ENCODE measurements around the gene ZNF524.
A peak's percentile ranks its signal among the peaks of the same experiment; 100 is the strongest.
"Not testable (repeated sequence)": the region's sequence is repeated elsewhere in the genome, so short reads cannot be mapped to it uniquely, and the experiment has no call there.

Gene ZNF524

DNA sequence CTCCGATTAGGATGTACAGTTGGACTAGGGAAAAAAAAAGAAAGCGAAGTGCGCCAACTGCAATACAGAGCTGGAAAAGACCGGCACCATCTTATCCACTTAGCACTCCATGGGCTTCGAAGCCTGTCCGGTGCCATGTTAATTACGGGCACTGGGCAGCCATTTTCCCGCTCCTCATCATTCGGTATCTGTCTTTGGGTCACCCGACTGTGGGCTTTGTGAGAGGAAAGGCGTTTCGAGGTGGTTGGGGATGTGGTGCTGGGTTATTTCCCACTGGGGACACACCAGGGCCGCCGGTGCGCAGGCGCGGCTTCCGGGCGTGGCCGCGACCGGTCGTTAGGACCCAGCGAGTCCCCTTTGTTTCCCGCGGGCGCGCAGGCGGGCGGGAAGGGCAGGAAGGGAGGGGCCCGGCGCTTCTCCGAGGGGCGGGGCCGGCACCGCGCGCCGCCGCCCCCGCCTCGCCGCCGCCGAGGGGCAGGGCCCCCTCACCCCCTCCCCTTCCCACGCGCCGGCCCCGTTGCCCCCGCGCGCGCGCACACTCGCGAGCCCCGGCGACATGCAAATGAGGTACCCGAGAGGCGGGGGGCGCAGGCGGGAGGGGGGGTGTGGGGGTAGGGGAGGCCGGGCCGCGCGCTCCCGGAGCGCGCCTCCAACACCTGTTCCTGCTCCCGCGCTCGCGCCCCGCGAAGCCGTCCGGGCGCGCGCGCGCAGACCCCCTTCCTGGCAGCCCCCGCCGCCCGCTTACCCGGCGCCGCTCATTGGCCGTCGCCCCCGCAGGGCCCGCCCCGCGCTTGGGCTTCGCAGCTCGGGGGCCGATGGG, at the start of gene ZNF524:
TSS of gene ZNF524 (plus strand) at position 447 of the 820 bp plus-strand sequence. CDS start 1,825 bp downstream, outside the sequence.
- DNase-seq, result peak; percentile 90

GRCh38 chr19:55550321-55550650, 49.8 kb upstream of the ZNF524 start:
- DNase-seq, result no peak

DNA sequence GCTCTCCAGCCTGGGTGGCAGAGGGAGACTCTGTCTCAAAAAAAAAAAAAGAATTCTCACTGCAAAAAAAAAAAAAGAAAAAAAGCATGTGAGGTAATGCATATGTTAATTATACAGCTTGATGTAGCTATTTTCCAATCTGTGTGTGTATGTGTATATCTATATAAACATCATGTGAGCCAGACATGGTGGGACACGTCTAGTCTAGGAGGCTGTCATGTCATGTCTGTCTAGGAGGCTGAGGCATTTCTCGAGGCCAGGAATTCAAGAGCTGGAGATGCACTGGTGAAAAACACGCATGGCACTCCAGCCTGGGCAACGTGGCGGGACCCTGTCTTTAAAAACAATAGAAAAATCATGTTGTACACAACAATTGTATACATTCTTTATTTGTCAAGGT, 47.9 kb upstream of the ZNF524 start:
- DNase-seq, result no peak

- no peak for DNase-seq
Observed at GRCh38 chr19:55552620-55553019, 47.5 kb upstream of the ZNF524 start.

DNA sequence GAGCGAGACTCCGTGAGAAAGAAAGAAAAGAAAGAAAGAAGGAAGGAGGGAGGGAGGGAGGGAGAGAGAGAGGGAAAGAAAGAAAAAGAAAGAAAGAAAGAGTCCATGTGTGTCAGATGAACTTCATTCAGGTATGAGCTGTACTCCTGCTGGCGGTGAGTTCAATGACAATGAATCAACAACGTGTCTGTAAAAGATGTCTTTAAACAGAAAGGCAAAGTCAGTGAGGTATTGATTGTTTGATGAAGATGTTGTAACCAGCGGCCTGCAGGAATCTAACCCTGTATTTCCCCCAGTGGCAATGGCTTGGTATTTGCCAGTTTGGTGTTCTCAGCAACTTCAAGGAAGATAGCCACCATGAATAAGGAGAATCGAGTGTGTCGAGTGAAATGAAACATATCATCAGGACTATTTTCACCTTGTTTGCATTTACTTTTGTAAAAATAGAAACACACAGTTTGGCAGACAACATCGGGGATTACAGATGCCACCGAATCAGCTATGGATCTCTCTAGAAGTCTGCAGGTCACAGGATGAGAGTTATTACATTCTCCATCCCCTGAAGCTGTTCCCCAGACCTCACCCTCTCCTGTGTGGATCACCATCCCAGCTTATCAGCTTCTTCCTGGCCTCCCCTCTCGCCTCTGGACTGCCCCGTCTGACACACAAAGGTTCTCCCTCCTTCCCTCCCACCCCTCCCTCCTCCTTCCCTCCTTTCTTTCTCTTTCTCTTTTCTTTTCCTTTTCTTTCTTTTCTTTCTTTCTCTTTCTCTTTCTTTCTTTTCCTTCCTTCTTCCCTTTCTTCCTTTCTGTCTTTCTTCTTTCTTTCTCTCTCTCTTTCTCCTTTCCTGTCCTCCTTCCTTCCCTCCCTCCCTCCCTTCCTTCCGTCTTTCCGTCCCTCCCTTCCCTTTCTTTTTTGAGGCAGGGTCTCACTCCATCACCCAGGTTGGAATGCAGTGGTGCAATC, 46.6 kb upstream of the ZNF524 start:
- DNase-seq, result no peak

- no peak for DNase-seq
Observed at GRCh38 chr19:55554302-55554701, 45.8 kb upstream of the ZNF524 start.

- no peak for DNase-seq
Observed at GRCh38 chr19:55554741-55555152, 45.3 kb upstream of the ZNF524 start.

DNA sequence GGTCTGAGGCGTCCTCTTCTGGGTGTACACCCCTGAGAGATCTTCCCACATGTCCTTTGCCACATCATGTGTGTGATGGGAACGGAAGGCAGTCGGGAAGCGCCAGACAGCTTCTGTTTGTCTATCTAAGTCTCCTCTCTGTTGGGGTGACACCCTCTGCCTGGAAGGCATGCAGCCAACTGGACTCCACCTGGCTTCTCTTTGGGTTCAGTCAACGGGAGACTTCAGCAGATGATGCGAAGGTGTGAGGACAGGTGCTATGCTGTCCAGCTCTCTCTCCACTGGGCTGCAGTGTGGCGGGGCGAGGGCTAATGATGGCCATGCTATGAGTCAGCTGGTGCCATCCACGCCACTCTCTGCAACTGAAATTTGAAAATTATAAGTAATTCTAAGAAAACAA, 40.4 kb upstream of the ZNF524 start:
- DNase-seq, result no peak

- no peak for DNase-seq
Observed at GRCh38 chr19:55563261-55563690, 36.8 kb upstream of the ZNF524 start.

DNA sequence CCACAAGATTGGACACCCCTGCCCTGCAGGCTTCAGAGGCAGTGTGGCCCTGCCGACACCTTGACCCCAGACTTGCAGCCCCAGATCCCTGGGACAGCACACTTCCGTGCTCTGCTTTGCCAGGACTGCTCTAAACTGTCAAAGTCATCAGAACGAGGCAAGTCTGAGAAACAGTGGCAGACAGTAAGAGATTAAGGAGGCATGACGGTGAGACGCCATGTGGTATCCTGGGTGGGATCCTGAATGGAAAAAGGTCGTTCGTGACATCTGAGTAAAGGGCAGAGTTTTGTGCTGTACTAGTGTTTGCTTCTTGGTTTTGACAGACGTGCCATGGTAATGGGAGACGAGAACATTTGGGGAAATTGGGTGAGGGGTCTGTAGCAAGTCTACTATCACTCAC, 33.3 kb upstream of the ZNF524 start:
- DNase-seq, result no peak

GRCh38 chr19:55567708-55568328, 32.3 kb upstream of the ZNF524 start:
- no peak for DNase-seq

- DNase-seq, result not testable (repeated sequence)
Observed at GRCh38 chr19:55569477-55569876, 30.6 kb upstream of the ZNF524 start.

DNA sequence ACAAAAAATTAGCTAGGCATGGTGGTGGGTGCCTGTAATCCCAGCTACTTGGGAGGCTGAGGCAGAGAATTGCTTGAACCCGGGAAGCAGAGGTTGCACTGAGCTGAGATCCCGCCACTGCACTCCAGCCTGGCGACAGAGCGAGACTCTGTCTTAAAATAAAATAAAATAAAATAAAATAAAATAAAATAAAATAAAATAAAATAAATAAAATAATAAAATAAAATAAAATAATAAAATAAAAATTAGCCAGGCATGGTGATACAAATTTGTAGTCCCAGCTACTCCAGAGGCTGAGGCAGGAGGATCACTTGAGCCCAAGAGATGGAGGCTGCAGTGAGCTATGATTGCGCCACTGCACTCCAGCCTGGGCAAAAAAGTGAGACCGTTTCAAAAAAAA, 26.2 kb upstream of the ZNF524 start:
- DNase-seq, result not testable (repeated sequence)

- DNase-seq, result no peak
Observed at GRCh38 chr19:55576746-55577145, 23.3 kb upstream of the ZNF524 start.

- DNase-seq, result no peak
Observed at GRCh38 chr19:55578031-55578760, 21.9 kb upstream of the ZNF524 start.

- DNase-seq, result no peak
Observed at GRCh38 chr19:55578761-55579747, 21.0 kb upstream of the ZNF524 start.

GRCh38 chr19:55579766-55580621, 20.1 kb upstream of the ZNF524 start:
- DNase-seq, result no peak

DNA sequence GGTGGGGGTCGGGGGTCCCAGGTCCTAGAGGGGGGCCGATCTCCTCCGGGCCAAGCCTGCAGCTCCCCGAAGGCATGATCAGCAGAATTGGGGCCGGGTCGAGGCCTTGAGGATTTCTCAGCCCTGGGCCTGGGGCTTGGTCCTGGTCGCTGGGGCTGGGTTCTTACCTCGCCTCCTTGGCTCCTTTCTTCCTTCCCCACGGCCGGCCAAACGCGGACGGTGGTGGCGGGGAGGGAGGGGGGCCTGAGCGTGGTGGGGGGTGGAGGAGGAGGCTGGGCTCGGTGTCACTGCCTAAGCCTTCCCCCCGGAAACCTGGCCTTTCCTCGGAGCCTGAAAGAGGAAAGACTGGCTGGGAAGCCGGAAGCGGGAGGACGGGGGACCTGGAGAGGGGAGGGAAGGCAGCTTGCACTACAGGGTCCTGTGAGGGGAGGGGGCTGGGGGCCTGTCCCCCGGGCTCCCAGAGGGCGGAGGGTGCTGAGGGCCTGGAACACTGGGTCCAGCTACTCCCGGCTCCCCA, 19.4 kb upstream of the ZNF524 start, which contains the start of gene ZNF579:
TSS of gene ZNF579 (minus strand) at position 221 of the 517 bp plus-strand sequence. CDS start 1,209 bp downstream, outside the sequence.
- peak; percentile 9 for DNase-seq

DNA sequence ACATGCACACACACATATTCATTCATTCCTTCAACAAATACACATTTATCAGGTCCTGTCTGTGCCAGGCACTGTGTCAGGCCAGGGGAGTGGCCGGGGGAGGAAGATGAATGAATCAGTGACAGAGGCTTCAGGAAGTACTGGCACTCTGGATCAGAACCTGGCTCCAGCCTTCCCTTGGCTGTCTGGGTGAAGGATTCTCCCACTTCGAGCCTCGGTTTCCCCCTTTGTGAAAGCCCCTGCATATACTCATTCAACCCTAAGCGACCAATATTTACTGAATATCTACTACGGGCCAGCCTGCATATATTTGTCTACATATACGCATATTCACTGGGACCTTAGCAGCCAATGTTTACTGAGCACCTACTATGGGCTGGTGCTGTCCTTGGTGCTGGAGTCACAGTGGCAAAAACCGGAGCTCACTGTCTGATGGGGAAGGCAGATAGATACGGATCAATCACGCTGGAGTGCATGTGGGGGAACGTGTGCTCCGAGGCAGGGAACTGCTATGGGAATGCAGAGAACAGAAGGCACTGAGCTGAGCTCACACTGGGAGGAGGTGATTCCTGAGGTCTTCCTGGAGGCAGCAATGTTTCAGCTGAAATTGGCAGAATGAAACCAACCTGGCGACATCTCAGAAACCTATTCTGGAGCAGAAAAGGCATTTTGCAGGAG, 18.8 kb upstream of the ZNF524 start:
- DNase-seq, result no peak

All from NCI-H524 treated with DMSO at 0.1 percent for 48 hours (cell line).